GM06990 (cell line): Measurements from ENCODE around the gene HMCN2.
"Not testable (repeated sequence)": the region's sequence is repeated elsewhere in the genome, so short reads cannot be mapped to it uniquely, and the experiment has no call there.

Experiments
- DNase-seq: peaks from one replicate; pipeline ENCODE4 v3.0.0-alpha.2; 2011; ENCODE audit not compliant: insufficient read length; ENCODE audit errors: extremely low read depth
- H3K27me3 ChIP-seq: replicated peaks from 2 replicates; pipeline ENCODE4 v1.6.0; 2011; ENCODE audit warnings: low read length; ENCODE audit not compliant: control insufficient read depth, insufficient read depth
- H3K36me3 ChIP-seq: 2 replicates; pipeline ENCODE4 v1.5.1; 2011; ENCODE audit warnings: low read length; ENCODE audit not compliant: control insufficient read depth, insufficient read depth
- H3K4me3 ChIP-seq: replicated peaks from 2 replicates; pipeline ENCODE4 v1.5.1; 2011; ENCODE audit warnings: low read depth, mild to moderate bottlenecking, control low read depth, low read length
- CTCF ChIP-seq: IDR thresholded peaks from 2 replicates; pipeline ENCODE4 v1.5.1; 2011; ENCODE audit warnings: low read length, control low read depth, mild to moderate bottlenecking, inconsistent platforms; ENCODE audit not compliant: insufficient read depth, poor library complexity, severe bottlenecking

HMCN2 gene

GRCh38 chr9:130433168-130433946 is 167.8 kb downstream of the HMCN2 start:
- no peak for TF ChIP-seq CTCF
- peak; percentile 43 for DNase-seq
- Histone ChIP-seq H3K36me3 (no peaks in the 10 kb centered on the region), H3K4me3 (no peak overlapping the region), H3K27me3 (no peaks in the 10 kb centered on the region; the same call in 1 of the 2 replicates)

- H3K4me3 ChIP-seq = no peak overlapping the region
- H3K36me3 ChIP-seq = no peaks in the 10 kb centered on the region
- H3K27me3 ChIP-seq = no peaks in the 10 kb centered on the region; the same call in 1 of the 2 replicates
- DNase-seq = no peak
- TF ChIP-seq CTCF = no peak
Observed at GRCh38 chr9:130433947-130434262, 168.3 kb downstream of the HMCN2 start.

- not testable (repeated sequence) for DNase-seq, H3K27me3 ChIP-seq
Observed at GRCh38 chr9:130434656-130435055, 169.1 kb downstream of the HMCN2 start.

GRCh38 chr9:130437011-130437789 is 171.6 kb downstream of the HMCN2 start:
- Histone ChIP-seq H3K4me3 (no peak overlapping the region), H3K36me3 (no peaks in the 10 kb centered on the region), H3K27me3 (no peaks in the 10 kb centered on the region; the same call in 1 of the 2 replicates)
- no peak for DNase-seq
- TF ChIP-seq CTCF = no peak

More at GRCh38 chr9:130434656-130435055, 169.1 kb downstream of the HMCN2 start:
- H3K4me3 ChIP-seq, H3K36me3 ChIP-seq: not testable (repeated sequence)

GRCh38 chr9:130438382-130438981 is 172.9 kb downstream of the HMCN2 start:
- no peak for TF ChIP-seq CTCF
- H3K4me3 ChIP-seq = no peak overlapping the region
- no peak for DNase-seq
- H3K27me3 ChIP-seq = no peaks in the 10 kb centered on the region; the same call in 1 of the 2 replicates
- H3K36me3 ChIP-seq = no peaks in the 10 kb centered on the region

- TF ChIP-seq CTCF = no peak
- no peak for DNase-seq
- Histone ChIP-seq H3K36me3 (no peaks in the 10 kb centered on the region), H3K4me3 (no peak overlapping the region), H3K27me3 (peaks cover 2% of the 10 kb centered on the region; the same call in 1 of the 2 replicates)
Observed at GRCh38 chr9:130441031-130441430, 175.5 kb downstream of the HMCN2 start.
